ENCODE data around the gene PLEK. TPM values are rescaled to one million over a fixed set of nuclear protein-coding genes. Genes with fewer than 3 reads are reported as not detected.

Gene PLEK
- total RNA-seq, 1 donor from 2014 or later: not detected

DNA sequence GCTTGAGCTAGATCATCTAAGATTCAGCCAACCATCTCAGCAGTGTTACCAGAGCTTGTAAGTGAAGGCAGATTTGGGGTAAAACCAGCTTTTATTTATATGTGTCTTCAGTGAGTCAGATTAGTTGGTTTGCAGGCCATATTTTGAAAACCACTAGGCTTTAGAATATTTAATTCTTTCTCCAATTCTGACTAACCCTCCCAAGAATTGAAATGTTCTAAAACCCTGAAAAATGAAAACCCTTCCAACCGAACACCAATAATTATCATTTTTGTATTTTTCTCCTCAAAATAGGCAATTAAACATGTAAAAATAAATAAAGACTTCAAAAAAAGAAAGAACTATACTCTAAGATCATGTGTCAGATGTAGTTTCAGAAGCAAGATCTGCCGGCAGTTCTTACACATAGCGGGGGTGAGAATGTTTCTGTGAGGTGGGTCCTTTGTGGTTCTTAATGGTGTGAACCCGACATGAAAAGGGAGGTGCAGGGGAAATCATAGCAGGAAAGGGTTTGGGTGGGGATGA lies 14.2 kb downstream of the PLEK start:
- no peak overlapping the region for H3K27ac Mint-ChIP-seq
- H3K36me3 Mint-ChIP-seq: no peaks in the 10 kb centered on the region
- no peak for DNase-seq (ENCODE audit: low spot score in 2 of 2, unreplicated experiment in 2 of 2)
- H3K27me3 Mint-ChIP-seq (ENCODE audit: low read depth): peaks cover 54% of the 10 kb centered on the region
- H3K9me3 Mint-ChIP-seq: no peaks in the 10 kb centered on the region
- no peaks in the 10 kb centered on the region for H3K4me1 Mint-ChIP-seq
- TF ChIP-seq, protein P1, sequence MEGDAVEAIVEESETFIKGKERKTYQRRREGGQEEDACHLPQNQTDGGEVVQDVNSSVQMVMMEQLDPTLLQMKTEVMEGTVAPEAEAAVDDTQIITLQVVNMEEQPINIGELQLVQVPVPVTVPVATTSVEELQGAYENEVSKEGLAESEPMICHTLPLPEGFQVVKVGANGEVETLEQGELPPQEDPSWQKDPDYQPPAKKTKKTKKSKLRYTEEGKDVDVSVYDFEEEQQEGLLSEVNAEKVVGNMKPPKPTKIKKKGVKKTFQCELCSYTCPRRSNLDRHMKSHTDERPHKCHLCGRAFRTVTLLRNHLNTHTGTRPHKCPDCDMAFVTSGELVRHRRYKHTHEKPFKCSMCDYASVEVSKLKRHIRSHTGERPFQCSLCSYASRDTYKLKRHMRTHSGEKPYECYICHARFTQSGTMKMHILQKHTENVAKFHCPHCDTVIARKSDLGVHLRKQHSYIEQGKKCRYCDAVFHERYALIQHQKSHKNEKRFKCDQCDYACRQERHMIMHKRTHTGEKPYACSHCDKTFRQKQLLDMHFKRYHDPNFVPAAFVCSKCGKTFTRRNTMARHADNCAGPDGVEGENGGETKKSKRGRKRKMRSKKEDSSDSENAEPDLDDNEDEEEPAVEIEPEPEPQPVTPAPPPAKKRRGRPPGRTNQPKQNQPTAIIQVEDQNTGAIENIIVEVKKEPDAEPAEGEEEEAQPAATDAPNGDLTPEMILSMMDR (IDR thresholded peaks at IDR 0.05; ENCODE audit: unreplicated experiment): no peak
- no peak overlapping the region for H3K4me3 Mint-ChIP-seq

DNA sequence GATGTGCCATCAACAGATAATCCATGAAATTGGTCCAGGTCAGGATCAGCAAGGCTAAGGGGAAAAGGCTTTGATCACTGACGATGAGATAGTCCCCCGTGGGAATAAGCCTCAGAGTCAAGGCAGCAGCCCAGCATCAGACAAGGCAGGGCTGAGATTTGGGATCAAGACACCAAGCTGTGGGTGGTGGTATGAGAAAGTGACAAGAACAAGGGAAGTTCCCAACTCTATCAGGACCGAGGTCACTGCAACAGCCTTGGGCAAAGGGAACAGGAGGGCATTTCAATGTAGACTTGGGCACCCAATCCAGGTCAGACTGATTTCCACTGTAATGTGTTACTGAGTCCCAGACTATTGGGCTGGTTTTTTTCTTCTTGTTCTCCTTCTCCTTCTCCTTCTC lies 18.7 kb downstream of the PLEK start:
- no peaks in the 10 kb centered on the region for H3K4me1 Mint-ChIP-seq
- TF ChIP-seq, protein P1 (IDR thresholded peaks at IDR 0.05; ENCODE audit: unreplicated experiment): no peak
- H3K9me3 Mint-ChIP-seq: no peaks in the 10 kb centered on the region
- DNase-seq (ENCODE audit: low spot score in 2 of 2, unreplicated experiment in 2 of 2): no peak
- no peaks in the 10 kb centered on the region for H3K36me3 Mint-ChIP-seq
- no peak overlapping the region for H3K27ac Mint-ChIP-seq
- peaks cover 33% of the 10 kb centered on the region for H3K27me3 Mint-ChIP-seq (ENCODE audit: low read depth)
- H3K4me3 Mint-ChIP-seq: no peak overlapping the region

DNA sequence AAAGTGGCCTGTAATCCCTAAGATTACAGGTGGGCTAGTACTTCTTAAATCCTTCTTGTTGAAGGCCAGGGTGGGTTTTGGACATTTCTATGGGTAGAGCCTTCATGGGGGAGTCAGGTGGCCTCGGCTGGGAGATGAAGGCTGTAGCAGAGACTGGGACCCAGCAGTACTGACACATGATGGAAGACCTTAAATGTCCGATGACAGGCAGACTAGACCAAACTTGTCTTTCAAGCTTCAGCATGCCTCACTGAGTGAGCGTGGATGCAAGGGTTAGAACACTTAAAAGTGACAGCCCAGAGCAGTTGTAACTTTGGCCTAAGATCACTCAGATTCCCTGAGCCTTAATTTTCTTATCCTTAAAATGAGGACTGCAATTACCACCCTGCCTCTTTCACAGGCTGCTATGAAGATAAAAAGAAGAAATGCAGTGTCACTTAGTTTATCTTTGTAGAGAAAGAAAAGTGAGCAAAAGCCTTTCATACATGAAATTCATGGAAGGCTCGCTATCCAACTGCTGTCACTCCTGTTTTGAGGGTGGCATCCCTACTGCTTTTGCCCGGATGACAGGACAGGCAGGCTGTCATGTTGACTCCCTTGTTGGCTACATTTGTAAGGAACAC lies 19.5 kb downstream of the PLEK start:
- Mint-ChIP-seq H3K4me1 (no peaks in the 10 kb centered on the region), H3K4me3 (no peak overlapping the region), H3K27me3 (ENCODE audit: low read depth) (peaks cover 37% of the 10 kb centered on the region), H3K36me3 (no peaks in the 10 kb centered on the region), H3K9me3 (no peaks in the 10 kb centered on the region), H3K27ac (no peak overlapping the region)
- DNase-seq (ENCODE audit: low spot score in 2 of 2, unreplicated experiment in 2 of 2): no peak
- TF ChIP-seq, protein P1 (IDR thresholded peaks at IDR 0.05; ENCODE audit: unreplicated experiment): no peak

DNA sequence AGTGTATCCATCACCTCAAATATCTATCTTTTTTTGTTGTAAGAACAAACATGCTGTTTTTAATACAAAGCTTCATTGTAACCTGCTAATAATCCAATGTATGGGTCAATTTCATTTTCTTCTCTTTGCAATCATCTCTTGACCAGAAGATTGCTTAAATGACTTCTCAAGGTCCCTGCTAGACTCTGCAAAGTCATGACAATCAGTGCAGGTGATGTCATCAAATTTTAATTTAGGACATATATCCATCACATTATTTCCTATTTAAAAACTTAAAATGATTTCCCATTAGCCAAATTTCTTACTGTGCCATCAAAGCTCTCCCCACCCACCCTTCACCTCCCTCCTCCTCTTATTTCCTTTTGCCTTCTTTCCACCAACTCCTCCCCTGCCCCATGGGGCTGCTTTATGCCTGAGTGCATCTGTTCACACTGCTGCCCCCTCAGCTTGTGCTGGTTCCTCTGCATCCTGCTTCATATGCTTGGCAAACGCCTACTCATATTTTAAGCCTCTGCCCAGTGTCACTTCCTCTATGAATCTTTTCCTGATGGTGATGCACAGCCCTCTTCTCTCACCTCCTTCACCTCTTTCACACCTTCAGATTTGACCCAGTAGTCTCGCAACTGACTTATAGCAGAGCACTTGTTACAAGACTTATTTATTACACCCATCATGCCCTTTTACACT lies 20.3 kb downstream of the PLEK start:
- H3K4me1 Mint-ChIP-seq: no peaks in the 10 kb centered on the region
- no peaks in the 10 kb centered on the region for H3K36me3 Mint-ChIP-seq
- H3K27ac Mint-ChIP-seq: no peak overlapping the region
- TF ChIP-seq, protein P1 (IDR thresholded peaks at IDR 0.05; ENCODE audit: unreplicated experiment): no peak
- no peaks in the 10 kb centered on the region for H3K9me3 Mint-ChIP-seq
- no peak overlapping the region for H3K4me3 Mint-ChIP-seq
- no peak for DNase-seq (ENCODE audit: low spot score in 2 of 2, unreplicated experiment in 2 of 2)
- peaks cover 36% of the 10 kb centered on the region for H3K27me3 Mint-ChIP-seq (ENCODE audit: low read depth)

DNA sequence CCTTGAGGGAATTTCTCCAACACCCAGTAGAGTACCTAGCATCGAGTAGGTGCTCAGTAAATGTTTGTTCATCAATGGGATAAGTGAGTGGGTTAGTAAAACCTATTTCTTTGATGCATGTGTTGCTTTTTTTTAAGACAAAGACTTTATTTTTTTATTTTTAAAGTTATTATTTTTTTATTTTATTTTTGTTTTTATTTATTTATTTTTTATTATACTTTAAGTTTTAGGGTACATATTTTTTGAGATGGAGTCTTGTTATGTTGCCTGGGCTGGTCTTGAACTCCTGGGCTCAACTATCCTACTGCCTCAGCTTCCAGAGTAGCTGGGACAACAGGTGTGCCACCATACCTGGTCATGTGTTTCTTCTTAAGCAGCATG lies 20.8 kb downstream of the PLEK start:
- H3K36me3 Mint-ChIP-seq: no peaks in the 10 kb centered on the region
- no peaks in the 10 kb centered on the region for H3K4me1 Mint-ChIP-seq
- H3K27ac Mint-ChIP-seq: no peak overlapping the region
- no peaks in the 10 kb centered on the region for H3K9me3 Mint-ChIP-seq
- no peak for DNase-seq (ENCODE audit: low spot score in 2 of 2, unreplicated experiment in 2 of 2)
- TF ChIP-seq, protein P1 (IDR thresholded peaks at IDR 0.05; ENCODE audit: unreplicated experiment): no peak
- H3K27me3 Mint-ChIP-seq (ENCODE audit: low read depth): peaks cover 35% of the 10 kb centered on the region
- no peak overlapping the region for H3K4me3 Mint-ChIP-seq
